Cerebellar nuclear complex (tissue), 1 donor: ENCODE data around the gene SLC25A36.
"Not testable (repeated sequence)": the region's sequence is repeated elsewhere in the genome, so short reads cannot be mapped to it uniquely, and the experiment has no call there.

Experiments
- DNase-seq, 2 experiments: peaks; one replicate each; lab custom pipeline; 2025; lab: John Stamatoyannopoulos, UW

SLC25A36 gene

GRCh38 chr3:140931016-140931454 is 10.6 kb upstream of the SLC25A36 start:
- no peak for DNase-seq

DNA sequence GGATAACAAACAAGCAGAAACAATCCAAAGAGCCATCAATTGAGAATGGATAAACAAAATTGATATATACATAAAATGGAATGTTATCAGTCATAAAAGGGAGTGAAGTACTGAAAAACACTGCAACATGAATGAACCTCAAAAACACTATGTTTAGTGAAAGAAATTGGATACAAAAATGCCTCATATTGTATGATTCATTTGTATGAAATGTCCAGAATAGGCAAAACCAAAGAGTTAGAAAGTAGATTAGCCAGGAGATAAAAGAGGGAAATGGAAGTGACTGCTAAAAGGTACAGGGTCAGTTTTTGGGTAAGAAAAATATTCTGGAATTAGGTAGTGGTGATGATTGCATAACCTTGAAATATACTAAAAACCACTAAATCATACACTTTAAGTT is 9.8 kb upstream of the SLC25A36 start:
- DNase-seq, result no peak

DNA sequence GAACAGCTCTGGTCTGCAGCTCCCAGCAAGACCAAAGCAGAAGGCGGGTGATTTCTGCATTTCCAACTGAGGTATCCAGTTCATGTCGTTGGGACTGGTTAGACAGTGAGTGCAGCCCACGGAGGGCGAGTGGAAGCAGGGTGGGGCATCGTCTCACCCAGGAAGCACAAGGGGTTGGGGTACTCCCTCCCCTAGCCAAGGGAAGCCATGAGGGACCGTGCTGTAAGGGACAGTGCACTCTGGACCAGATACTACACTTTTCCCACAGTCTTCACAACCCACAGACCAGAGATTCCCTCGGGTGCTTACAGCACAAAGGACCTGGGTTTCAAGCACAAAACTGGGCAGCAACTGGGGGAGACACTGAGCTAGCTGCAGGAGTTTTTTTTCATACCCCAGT is 8.5 kb upstream of the SLC25A36 start:
- DNase-seq, result no peak

GRCh38 chr3:140933552-140933951 is 8.1 kb upstream of the SLC25A36 start:
- DNase-seq, result no peak

DNA sequence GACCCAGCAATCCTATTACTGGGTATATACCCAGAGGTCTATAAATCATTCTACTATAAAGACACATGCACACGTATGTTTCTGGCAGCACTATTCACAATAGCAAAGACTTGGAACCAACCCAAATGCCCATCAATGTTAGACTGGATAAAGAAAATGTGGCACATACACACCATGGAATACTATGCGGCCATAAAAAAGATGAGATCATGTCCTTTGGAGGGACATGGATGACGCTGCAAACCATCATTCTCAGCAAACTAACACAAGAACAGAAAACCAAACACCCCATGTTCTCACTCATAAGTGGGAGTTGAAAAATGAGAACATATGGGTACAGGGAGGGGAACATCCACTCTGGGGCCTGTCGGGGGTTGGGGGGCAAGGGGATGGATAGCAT is 2.3 kb upstream of the SLC25A36 start:
- not testable (repeated sequence) for DNase-seq

GRCh38 chr3:140941090-140941433 is 574 bp upstream of the SLC25A36 start:
- DNase-seq, result no peak

- DNase-seq, result peak in 1 of 2 experiments; percentile 8
Measured at GRCh38 chr3:140942221-140943104, 827 bp downstream of the SLC25A36 start.

GRCh38 chr3:140943781-140944552 is 2.3 kb downstream of the SLC25A36 start:
- DNase-seq, result no peak

DNA sequence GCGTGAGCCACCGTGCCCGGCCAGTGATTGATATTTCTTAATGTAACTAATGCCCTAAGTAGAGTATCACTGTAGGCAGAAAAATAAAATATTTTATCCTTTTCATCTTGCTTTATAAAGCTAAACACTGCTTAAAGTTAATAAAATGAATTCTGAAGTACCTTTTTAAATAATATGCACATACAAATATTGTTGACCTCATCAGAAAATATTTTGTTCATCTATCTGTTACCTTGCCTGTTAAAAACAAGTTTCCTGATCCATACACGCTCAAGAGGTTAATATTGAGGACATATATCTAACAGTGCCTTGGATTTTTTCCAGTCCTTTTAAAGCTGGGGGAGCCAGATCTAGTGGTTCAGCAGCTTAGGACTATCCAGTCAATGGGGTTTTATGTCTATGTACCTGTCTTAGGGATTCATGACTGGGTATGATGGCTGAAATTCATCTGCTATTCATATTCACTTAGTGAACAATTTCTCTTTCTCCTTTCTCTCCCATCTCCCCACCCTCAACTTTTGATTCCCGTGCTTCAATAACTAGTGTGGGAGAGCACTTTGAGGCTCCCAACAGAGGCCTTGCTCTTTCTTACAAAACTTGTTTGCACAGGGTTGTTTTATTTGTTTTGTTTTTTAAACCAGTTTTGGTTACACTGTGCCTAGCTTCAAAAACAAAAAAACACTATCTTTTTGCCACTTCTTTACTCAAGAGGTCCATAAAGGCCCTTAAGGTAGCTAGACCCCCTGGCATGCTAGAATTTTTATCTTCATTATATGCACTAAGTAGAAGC is 7.0 kb downstream of the SLC25A36 start:
- DNase-seq, result no peak

DNA sequence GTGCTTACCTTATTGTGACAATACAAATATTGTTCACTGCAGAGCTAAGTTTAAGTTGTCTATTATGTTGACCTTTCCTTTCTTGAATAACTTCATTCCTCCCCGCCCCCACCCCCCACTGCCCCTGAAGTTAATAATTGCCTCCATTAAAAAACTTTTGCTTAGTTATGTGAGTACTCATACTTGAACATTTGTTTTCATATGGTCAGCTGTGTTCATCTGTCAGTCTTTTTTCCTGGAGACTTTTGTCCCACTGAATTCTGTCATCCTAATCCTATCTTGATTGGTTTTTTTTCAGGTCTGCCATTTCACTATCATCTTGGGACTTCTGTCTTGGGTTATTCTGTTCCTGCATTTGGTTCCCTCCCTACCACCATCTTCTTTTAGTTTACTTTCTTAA is 8.5 kb downstream of the SLC25A36 start:
- no peak for DNase-seq

- DNase-seq, result no peak
Measured at GRCh38 chr3:140950863-140951262, 9.2 kb downstream of the SLC25A36 start.

DNA sequence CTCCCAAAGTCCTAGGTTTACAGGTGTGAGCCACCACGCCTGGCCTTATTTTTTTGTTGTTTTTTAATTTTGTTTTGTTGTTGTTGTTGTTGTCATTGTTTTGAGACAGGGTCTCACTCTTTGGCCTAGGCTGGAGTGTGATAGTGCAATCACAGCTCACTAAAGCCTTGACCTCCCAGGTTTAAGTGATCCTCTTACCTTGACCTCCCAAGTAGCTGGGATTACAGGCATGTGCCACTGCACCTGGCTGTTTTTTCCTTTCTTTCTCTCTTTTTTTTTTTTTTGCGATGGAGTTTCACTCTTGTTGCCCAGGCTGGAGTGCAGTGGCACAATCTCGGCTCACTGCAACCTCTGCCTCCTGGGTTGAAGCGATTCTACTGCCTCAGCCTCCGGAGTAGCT is 10.1 kb downstream of the SLC25A36 start:
- not testable (repeated sequence) for DNase-seq

DNA sequence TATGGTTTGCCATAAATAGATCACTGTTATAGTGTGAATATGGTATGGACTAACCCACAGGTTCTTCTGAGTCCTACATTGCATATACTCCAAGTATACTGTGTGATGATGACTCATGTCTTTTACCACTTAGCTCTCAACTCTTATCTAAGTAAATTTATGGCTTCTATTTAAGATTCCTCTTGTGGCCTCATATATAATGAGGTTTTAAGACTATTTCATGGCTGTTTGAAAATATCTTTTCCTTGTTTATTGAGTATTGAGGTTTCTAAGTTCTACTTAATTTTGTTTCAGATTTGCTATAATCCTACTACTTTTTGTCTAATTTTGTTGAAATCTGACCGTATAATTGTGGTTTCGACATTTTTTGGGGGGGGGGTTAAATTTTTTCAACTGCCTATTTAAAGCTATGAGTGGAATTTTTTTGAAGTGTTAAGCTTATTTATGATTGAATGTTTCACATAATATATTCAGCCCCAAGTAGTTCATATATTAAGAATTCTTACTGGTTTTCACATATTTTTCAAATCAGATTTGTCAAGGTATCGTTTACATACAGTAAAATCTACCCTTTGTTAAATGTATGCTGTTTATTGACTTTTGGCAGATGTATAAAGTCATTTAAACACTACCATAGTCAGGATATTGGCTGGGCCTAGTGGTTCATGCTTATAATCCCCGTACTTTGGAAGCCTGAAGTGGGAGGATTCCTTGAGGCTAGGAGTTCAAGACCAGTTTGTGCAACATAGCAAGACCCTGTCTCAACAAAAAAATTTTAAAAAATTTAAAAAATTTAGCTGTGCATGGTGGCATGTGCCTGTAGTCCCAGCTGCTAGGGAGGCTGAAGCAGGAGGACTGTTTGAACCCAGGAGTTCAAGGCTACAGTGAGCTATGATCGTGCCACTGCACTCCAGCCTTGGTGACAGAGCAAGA is 11.7 kb downstream of the SLC25A36 start:
- no peak for DNase-seq

- no peak for DNase-seq
Measured at GRCh38 chr3:140954576-140954975, 12.9 kb downstream of the SLC25A36 start.

- DNase-seq, result no peak
Measured at GRCh38 chr3:140955645-140956044, 14.0 kb downstream of the SLC25A36 start.

DNA sequence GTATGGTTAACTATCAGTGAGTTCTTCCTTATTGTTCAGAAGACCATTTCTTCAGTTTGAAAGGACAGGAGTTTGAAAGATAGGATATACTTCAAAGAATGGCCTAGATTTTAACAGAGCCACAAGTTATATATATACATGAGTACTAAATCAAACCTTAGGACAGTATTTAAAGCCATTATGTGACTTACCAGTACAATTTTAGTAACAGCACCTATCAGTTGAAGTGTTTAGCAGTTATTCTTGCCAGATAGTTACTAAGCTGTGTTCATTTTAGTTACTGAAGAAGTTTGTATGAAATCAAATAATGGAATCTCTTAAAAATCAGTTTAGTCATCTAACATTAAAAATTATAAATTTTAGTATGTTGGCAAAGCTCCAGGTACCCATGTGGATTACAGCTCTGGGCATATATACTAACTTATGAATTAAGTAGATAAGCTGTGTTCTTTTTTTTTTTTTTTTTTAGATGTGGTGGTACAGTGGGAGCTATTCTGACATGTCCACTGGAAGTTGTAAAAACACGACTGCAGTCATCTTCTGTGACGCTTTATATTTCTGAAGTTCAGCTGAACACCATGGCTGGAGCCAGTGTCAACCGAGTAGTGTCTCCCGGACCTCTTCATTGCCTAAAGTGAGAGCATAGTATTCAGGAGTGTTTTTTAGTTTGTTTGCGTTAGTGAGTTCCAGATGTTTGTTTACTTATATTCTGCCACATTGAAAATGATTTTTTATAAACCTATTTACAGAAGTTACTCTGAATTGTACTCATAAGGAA is 14.6 kb downstream of the SLC25A36 start:
- DNase-seq, result no peak

DNA sequence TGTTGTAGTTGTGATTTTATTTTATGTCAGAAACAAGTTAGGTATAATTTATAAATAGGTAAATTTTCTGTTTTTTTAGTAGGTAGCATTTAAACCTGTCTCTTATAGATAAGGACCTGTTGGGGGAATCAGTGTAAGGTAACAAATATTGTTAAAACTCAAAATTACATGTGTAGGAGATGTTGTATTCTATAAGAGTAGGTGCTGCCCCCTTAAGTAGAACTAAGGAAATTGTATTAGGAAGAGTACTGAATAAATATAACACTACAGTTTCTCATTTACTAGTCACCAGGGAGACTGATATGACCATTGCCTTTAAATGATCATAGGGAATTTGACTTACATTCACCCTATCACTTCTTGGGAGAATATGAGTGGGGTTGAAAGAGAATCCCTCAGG is 31.2 kb downstream of the SLC25A36 start:
- no peak for DNase-seq

DNA sequence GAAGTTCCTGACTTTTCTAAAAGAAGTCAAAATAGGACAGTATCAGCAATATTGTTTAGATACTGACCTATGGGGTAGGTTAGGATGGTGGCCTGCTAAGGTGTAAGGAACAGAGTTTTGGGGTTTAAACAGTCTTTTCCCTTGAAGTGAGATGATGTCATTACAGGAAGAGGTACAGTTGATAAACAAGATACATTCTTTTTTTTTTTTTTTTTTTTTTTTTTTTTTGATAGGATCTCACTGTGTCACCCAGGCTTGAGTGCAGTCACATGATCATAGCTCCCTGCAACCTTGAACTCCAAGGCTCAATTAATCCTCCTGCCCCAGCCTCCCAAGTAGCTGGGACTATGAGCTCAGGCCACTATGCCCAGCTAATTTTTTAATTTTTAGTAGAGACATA is 33.3 kb downstream of the SLC25A36 start:
- DNase-seq, result no peak

GRCh38 chr3:140980663-140981062 is 39.0 kb downstream of the SLC25A36 start:
- DNase-seq, result no peak

DNA sequence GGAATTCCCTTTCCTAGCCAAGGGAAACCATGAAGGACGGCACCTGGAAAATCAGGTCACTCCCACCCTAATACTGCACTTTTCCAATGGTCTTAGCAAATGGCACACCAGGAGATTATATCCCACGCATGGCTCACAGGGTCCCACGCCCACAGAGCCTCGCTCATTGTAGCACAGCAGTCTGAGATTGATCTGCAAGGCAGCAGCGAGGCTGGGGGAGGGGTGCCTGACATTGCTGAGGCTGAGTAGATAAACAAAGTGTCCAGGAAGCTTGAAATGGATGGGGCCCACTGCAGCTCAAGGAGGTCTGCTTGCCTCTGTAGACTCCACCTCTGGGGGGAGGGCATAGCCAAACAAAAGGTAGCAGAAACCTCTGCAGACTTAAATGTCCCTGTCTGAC is 46.2 kb downstream of the SLC25A36 start:
- not testable (repeated sequence) for DNase-seq
